Breast epithelium (tissue), 3 donors: Measurements from ENCODE around the gene FOXN3.

Experiments
- CTCF ChIP-seq, 3 donors: fragments of 450-650 bp; IDR thresholded peaks; one replicate each; pipeline ENCODE4 v1.5.1; 2016 to 2017; ENCODE audit warnings: antibody characterized with exemption in 3 of 3, mild to moderate bottlenecking in 3 of 3, moderate library complexity in 3 of 3
- POLR2A ChIP-seq: fragments of 450-650 bp; IDR thresholded peaks from one replicate; pipeline ENCODE4 v1.6.1; 2016; ENCODE audit warnings: antibody characterized with exemption, mild to moderate bottlenecking, moderate library complexity
- POLR2AphosphoS5 ChIP-seq, 3 donors: sonication (generic); formaldehyde crosslinking; IDR thresholded peaks; one replicate each; pipeline ENCODE4 v1.6.1; 2017; ENCODE audit warnings: antibody characterized with exemption in 3 of 3

DNA sequence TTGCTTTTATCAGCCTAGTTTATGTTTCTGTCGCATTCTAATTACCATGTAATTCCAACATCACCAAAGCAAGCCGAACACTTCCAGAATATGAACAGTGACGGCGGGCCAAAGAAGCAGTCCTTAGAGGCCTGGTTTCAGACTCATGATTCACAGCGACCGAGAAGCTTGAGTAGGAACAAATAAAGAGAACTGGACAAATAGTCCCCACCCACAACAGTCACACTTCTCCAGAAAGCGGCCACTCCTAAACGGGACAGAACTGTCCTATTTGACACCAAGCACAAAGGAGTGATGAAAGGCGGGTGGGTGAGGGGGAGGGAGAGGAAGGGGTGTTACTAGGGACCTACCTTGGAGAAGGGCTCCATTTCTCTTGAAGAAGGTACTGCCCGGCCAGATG lies 136.4 kb downstream of the FOXN3 start:
- TF ChIP-seq CTCF (IDR thresholded peaks at IDR 0.05), result no peak
- no peak for TF ChIP-seq POLR2A
- no peak for TF ChIP-seq POLR2AphosphoS5 (IDR thresholded peaks at IDR 0.05)
